ENCODE results near the gene SPEM3. TPM values are rescaled to one million over a fixed set of nuclear protein-coding genes. Genes with fewer than 3 reads are reported as not detected.

The SPEM3 gene
- total and polyA plus RNA-seq, 2 of the 4 experiments (the other 2 are of a cell fraction), result not detected

DNA sequence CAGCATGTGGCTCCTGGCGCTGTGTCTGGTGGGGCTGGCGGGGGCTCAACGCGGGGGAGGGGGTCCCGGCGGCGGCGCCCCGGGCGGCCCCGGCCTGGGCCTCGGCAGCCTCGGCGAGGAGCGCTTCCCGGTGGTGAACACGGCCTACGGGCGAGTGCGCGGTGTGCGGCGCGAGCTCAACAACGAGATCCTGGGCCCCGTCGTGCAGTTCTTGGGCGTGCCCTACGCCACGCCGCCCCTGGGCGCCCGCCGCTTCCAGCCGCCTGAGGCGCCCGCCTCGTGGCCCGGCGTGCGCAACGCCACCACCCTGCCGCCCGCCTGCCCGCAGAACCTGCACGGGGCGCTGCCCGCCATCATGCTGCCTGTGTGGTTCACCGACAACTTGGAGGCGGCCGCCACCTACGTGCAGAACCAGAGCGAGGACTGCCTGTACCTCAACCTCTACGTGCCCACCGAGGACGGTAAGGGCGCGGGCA is 20.4 kb upstream of the SPEM3 start:
- no peak overlapping the region for H4K8ac ChIP-seq (ENCODE audit: low read depth in 2 of 2, low read length in 2 of 2)
- H3K4ac ChIP-seq (ENCODE audit: low read depth, low read length), result no peak overlapping the region
- H3K79me1 ChIP-seq (ENCODE audit: low read depth in 1 of 2, low read length in 2 of 2), result peaks cover 1 to 36% of the 10 kb centered on the region in 2 experiments
- H3K56ac ChIP-seq (ENCODE audit: extremely low read depth, insufficient read depth, low read length), result no peak overlapping the region
- no peak overlapping the region for H2AK9ac ChIP-seq (replicated peaks; ENCODE audit: low read depth, low read length, poor library complexity)
- intact Hi-C loops (cut with micrococcal nuclease) (no loop called here), in situ Hi-C loops (cut with MboI; ENCODE audit: low sequenced_read_pairs) (no loop called here), dilution Hi-C loops (cut with HindIII; ENCODE audit: low sequenced_read_pairs, unreplicated experiment) (no loop called here)
- no peak for TF ChIP-seq MXI1 (IDR thresholded peaks at IDR 0.05; ENCODE audit: borderline replicate concordance, low read depth, low read length)
- TF ChIP-seq, protein P1, sequence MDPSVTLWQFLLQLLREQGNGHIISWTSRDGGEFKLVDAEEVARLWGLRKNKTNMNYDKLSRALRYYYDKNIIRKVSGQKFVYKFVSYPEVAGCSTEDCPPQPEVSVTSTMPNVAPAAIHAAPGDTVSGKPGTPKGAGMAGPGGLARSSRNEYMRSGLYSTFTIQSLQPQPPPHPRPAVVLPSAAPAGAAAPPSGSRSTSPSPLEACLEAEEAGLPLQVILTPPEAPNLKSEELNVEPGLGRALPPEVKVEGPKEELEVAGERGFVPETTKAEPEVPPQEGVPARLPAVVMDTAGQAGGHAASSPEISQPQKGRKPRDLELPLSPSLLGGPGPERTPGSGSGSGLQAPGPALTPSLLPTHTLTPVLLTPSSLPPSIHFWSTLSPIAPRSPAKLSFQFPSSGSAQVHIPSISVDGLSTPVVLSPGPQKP (IDR thresholded peaks at IDR 0.05; ENCODE audit: borderline replicate concordance, low read depth, low read length), result no peak
- TF ChIP-seq SMC3 (IDR thresholded peaks at IDR 0.05; ENCODE audit: low read depth, low read length), result no peak
- no peak for TF ChIP-seq MAZ (IDR thresholded peaks at IDR 0.05; ENCODE audit: borderline replicate concordance, low read depth, low read length)
- TF ChIP-seq CHD1 (IDR thresholded peaks at IDR 0.05; ENCODE audit: low read depth, low read length), result no peak
- no peak for TF ChIP-seq NFE2L2 (IDR thresholded peaks at IDR 0.05; ENCODE audit: low read depth, low read length)
- TF ChIP-seq MAFK (IDR thresholded peaks at IDR 0.05; ENCODE audit: low read depth, low read length), result no peak
- no peak for TF ChIP-seq RCOR1 (IDR thresholded peaks at IDR 0.05; ENCODE audit: insufficient replicate concordance, low read length)
- no peak for TF ChIP-seq RAD21 (IDR thresholded peaks at IDR 0.05; ENCODE audit: low read length)
- no peak for TF ChIP-seq FOS (IDR thresholded peaks at IDR 0.05; ENCODE audit: low read depth, low read length)
- no peak for TF ChIP-seq BHLHE40 (IDR thresholded peaks at IDR 0.05; ENCODE audit: low read depth, low read length)
- TF ChIP-seq RFX5 (IDR thresholded peaks at IDR 0.05; ENCODE audit: low read depth, low read length), result no peak
- TF ChIP-seq USF2 (IDR thresholded peaks at IDR 0.05; ENCODE audit: low read depth, low read length), result no peak
- no peak for TF ChIP-seq POLR2A (IDR thresholded peaks at IDR 0.05; ENCODE audit: low read depth, low read length)
- TF ChIP-seq, protein P2, sequence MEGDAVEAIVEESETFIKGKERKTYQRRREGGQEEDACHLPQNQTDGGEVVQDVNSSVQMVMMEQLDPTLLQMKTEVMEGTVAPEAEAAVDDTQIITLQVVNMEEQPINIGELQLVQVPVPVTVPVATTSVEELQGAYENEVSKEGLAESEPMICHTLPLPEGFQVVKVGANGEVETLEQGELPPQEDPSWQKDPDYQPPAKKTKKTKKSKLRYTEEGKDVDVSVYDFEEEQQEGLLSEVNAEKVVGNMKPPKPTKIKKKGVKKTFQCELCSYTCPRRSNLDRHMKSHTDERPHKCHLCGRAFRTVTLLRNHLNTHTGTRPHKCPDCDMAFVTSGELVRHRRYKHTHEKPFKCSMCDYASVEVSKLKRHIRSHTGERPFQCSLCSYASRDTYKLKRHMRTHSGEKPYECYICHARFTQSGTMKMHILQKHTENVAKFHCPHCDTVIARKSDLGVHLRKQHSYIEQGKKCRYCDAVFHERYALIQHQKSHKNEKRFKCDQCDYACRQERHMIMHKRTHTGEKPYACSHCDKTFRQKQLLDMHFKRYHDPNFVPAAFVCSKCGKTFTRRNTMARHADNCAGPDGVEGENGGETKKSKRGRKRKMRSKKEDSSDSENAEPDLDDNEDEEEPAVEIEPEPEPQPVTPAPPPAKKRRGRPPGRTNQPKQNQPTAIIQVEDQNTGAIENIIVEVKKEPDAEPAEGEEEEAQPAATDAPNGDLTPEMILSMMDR (conservative IDR thresholded peaks at IDR 0.05; ENCODE audit: low read depth, low read length), result no peak
- TF ChIP-seq CEBPB (IDR thresholded peaks at IDR 0.05; ENCODE audit: low read depth, low read length), result no peak
- H2BK5ac ChIP-seq (ENCODE audit: low read depth, low read length, poor library complexity, severe bottlenecking), result no peak overlapping the region
- POLR2A ChIA-PET (ENCODE audit: unreplicated experiment), result no interaction called here
- H3K4me1 ChIP-seq (ENCODE audit: control insufficient read depth, insufficient read depth, low read length), result peaks cover 9% of the 10 kb centered on the region
- H3K23ac ChIP-seq (ENCODE audit: low read depth, low read length), result no peak overlapping the region
- no peak overlapping the region for H3K18ac ChIP-seq (ENCODE audit: low read depth, low read length)
- no peak overlapping the region for H2AK5ac ChIP-seq (ENCODE audit: low read depth, low read length)
- no peak overlapping the region for H3K4me3 ChIP-seq (ENCODE audit: insufficient read depth, low read depth, low read length)
- peaks cover 7% of the 10 kb centered on the region for H4K20me1 ChIP-seq (ENCODE audit: insufficient read depth, low read length)
- no peak overlapping the region for H2BK20ac ChIP-seq (ENCODE audit: low read depth, low read length)
- no TSS peak for BruUV-seq (replicated peaks)
- 82% methylated on average over 47 of the region's 58 CpGs; no CpG with 5 or more reads in 1 of the 2 experiments for WGBS, 2 experiments (ENCODE audit: extremely low coverage in 2 of 2, insufficient read length in 1 of 2)
- H3K14ac ChIP-seq (replicated peaks; ENCODE audit: low read depth, low read length), result no peak overlapping the region
- CTCF ChIA-PET, result no interaction called here
- H3K9ac ChIP-seq (ENCODE audit: low read depth, low read length), result no peak overlapping the region
- H3K36me3 ChIP-seq (ENCODE audit: control insufficient read depth, insufficient read depth, low read length), result peaks cover 29% of the 10 kb centered on the region
- H4K91ac ChIP-seq (ENCODE audit: insufficient read depth, low read depth, low read length), result no peak overlapping the region
- no peak overlapping the region for H2BK15ac ChIP-seq (ENCODE audit: low read depth, low read length)
- no peak overlapping the region for H3K4me2 ChIP-seq (ENCODE audit: low read depth, low read length)
- no peak overlapping the region for H4K5ac ChIP-seq (ENCODE audit: low read depth, low read length)
- H2AFZ ChIP-seq (replicated peaks; ENCODE audit: low read length, poor library complexity), result no peak overlapping the region
- no peak for DNase-seq
- no peak overlapping the region for H2BK120ac ChIP-seq (ENCODE audit: low read depth, low read length)
- peaks cover 4% of the 10 kb centered on the region; the same call in 1 of the 2 replicates for H3K9me1 ChIP-seq (ENCODE audit: insufficient read depth, low read length)
- no peaks in the 10 kb centered on the region for H3K27me3 ChIP-seq (ENCODE audit: control insufficient read depth, insufficient read depth, low read length)
- H3K9me3 ChIP-seq (ENCODE audit: control insufficient read depth, insufficient read depth, low read length), result no peaks in the 10 kb centered on the region
- no peak for ATAC-seq (ENCODE audit: low read depth)
- H3K27ac ChIP-seq (ENCODE audit: insufficient read depth, low read length), result no peak overlapping the region
